ENCODE results near the gene SCN5A. TPM values are rescaled to one million over a fixed set of nuclear protein-coding genes. Genes with fewer than 3 reads are reported as not detected.

The SCN5A gene
- total and polyA plus RNA-seq, 2 of the 8 experiments (the other 6 are each of a cell fraction or from before 2014, with no cell fraction given): 4.8 to 11.4 TPM

DNA sequence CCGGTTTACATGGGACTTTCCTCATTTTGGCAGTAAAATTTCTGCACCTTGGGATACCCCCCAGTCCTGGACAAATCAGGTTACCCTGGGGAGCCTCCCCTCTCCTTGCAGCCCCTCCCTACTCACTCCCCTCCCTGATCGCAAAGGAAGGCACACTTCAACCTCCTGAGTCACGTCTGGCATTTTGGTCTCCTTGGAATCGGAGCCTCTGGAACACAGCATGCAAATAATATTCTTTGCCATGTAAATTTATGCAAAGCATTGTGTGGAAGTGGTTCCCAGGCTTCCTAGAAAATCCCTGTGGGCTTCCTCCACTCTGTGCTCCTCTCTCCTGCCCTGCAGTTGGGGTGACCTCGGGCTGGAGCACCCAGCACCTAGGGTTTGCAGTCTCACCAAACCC lies 11.6 kb downstream of the SCN5A start:
- no peak overlapping the region for H2BK120ac ChIP-seq (replicated peaks; ENCODE audit: low read depth, low read length)
- TF ChIP-seq RAD21 (IDR thresholded peaks at IDR 0.05 in 1 of 2, conservative IDR thresholded peaks at IDR 0.05 in 1 of 2; ENCODE audit: low read depth in 2 of 2, low read length in 2 of 2) (no peak), BACH1 (IDR thresholded peaks at IDR 0.05; ENCODE audit: low read length) (peak; percentile 67; the same call in 1 of the 2 replicates)
- 0 out of 2 replicates have a peak, but pooled peaks cover 3% of the 10 kb centered on the region for H3K79me1 ChIP-seq (ENCODE audit: low read depth, low read length)
- peak overlapping the region; percentile 77 for H2AK5ac ChIP-seq (ENCODE audit: low read depth, low read length)
- H4K20me1 ChIP-seq (replicated peaks in 1 of 2; ENCODE audit: control insufficient read depth in 1 of 2, insufficient read depth in 2 of 2, low read length in 2 of 2): peaks cover 0 to 7% of the 10 kb centered on the region in 2 experiments
- peak overlapping the region; percentile 17 for H4K91ac ChIP-seq (replicated peaks; ENCODE audit: insufficient read length, low read length)
- H2BK20ac ChIP-seq (ENCODE audit: low read length): no peak overlapping the region
- WGBS, 2 experiments (ENCODE audit: extremely low coverage in 1 of 2, insufficient coverage in 1 of 2, insufficient read length in 1 of 2, insufficient replicate concordance in 2 of 2, low coverage in 1 of 2, low lambda C conversion rate in 2 of 2, missing lambda C conversion rate in 1 of 2): 45% methylated on average over 5 of the region's 5 CpGs; no CpG with 5 or more reads in 1 of the 2 experiments
- CTCF ChIA-PET (ENCODE audit: partially characterized antibody): interaction anchor here (0.9 to 30.9 kb wide), 7 partner anchors 1 to 142 kb away, joined by 3 to 538 read pairs (median 4); partner anchors contain the start of genes EXOG and SCN5A
- H3K9ac ChIP-seq (replicated peaks in 1 of 4; ENCODE audit: extremely low read depth in 1 of 4, low read depth in 3 of 4, low read length in 3 of 4): no peak overlapping the region
- H4K8ac ChIP-seq (ENCODE audit: extremely low read depth, insufficient read depth, low read length): no peak overlapping the region
- no peak overlapping the region for H3K4me3 ChIP-seq (ENCODE audit: extremely low read depth in 1 of 4, insufficient read depth in 2 of 4, low read depth in 3 of 4, low read length in 4 of 4)
- H3K9me3 ChIP-seq (ENCODE audit: insufficient read depth in 2 of 2, low read depth in 1 of 2, low read length in 1 of 2): no peaks in the 10 kb centered on the region
- no peak overlapping the region for H3K23ac ChIP-seq (ENCODE audit: insufficient read length)
- H2AFZ ChIP-seq (ENCODE audit: low read length): no peak overlapping the region
- H3K56ac ChIP-seq (replicated peaks; ENCODE audit: insufficient read length, low read depth, low read length): no peak overlapping the region
- H2BK5ac ChIP-seq (ENCODE audit: low read depth, low read length): no peak overlapping the region
- H2BK15ac ChIP-seq (ENCODE audit: low read length): no peak overlapping the region
- H3K4ac ChIP-seq (replicated peaks; ENCODE audit: insufficient read length, low read depth, low read length): no peak overlapping the region
- DNase-seq (ENCODE audit: low read depth in 1 of 2, low spot score in 2 of 2) (no peak), FAIRE-seq (peak; percentile 76)
- no peak overlapping the region for H3K27ac ChIP-seq (ENCODE audit: low read depth, low read length)
- H3K18ac ChIP-seq (ENCODE audit: extremely low read depth, low read length): 0 out of 2 replicates have a peak overlapping the region, but pooled peaks have one; percentile 7
- peak overlapping the region; percentile 87 for H2BK12ac ChIP-seq (ENCODE audit: low read depth, low read length)
- peak overlapping the region in 1 of 2 experiments; percentile 13; a peak in 1 of 4 replicates for H3K4me2 ChIP-seq (ENCODE audit: insufficient read depth in 1 of 2, low read depth in 2 of 2, low read length in 2 of 2)
- H3K27me3 ChIP-seq (replicated peaks in 1 of 4; ENCODE audit: control insufficient read depth in 3 of 4, extremely low read depth in 1 of 4, insufficient read depth in 3 of 4, low read length in 3 of 4): no peaks in the 10 kb centered on the region
- POLR2A ChIA-PET (ENCODE audit: partially characterized antibody): interaction anchor here (1.5 kb wide), 1 partner anchor 17 kb away, joined by 3 read pairs; no protein-coding TSS in a partner anchor
- no peaks in the 10 kb centered on the region; the same call in 1 of the 2 replicates for H3K23me2 ChIP-seq (ENCODE audit: low read depth, low read length)
- H3K14ac ChIP-seq (ENCODE audit: insufficient read length): no peak overlapping the region
- no peaks in the 10 kb centered on the region for H3K79me2 ChIP-seq (ENCODE audit: control insufficient read depth in 1 of 2, insufficient read depth in 2 of 2, low read length in 2 of 2)
- no peak overlapping the region for H4K5ac ChIP-seq (ENCODE audit: insufficient read length, low read depth, low read length)
- no peaks in the 10 kb centered on the region for H3K36me3 ChIP-seq (ENCODE audit: control insufficient read depth in 2 of 4, insufficient read depth in 4 of 4, low read length in 3 of 4)
- peaks cover 10 to 35% (median 16%) of the 10 kb centered on the region in 4 experiments for H3K4me1 ChIP-seq (replicated peaks in 1 of 4; ENCODE audit: control insufficient read depth in 3 of 4, insufficient read depth in 4 of 4, low read length in 3 of 4)
